H9 (cell line): ENCODE measurements around the gene RPL6. TPM values are rescaled to one million over a fixed set of nuclear protein-coding genes. Genes with fewer than 3 reads are reported as not detected.

Experiments
- DNase-seq: peaks from one replicate; pipeline ENCODE4 v3.0.0-alpha.2; 2017
- H2AFZ ChIP-seq: one replicate; pipeline ENCODE4 v1.6.1; 2013; ENCODE audit warnings: mild to moderate bottlenecking, low read length, control low read depth, moderate library complexity
- H2AK5ac ChIP-seq: 2 replicates; pipeline ENCODE4 v1.6.1; 2013; ENCODE audit warnings: low read length, control low read depth, mixed read lengths; ENCODE audit not compliant: insufficient read length
- H2BK120ac ChIP-seq: one replicate; pipeline ENCODE4 v1.6.1; 2013; ENCODE audit warnings: low read depth, mild to moderate bottlenecking, low read length, control low read depth, inconsistent platforms; ENCODE audit not compliant: poor library complexity, severe bottlenecking
- H2BK12ac ChIP-seq: 2 replicates; pipeline ENCODE4 v1.6.1; 2013; ENCODE audit warnings: low read length, control low read depth, mixed read lengths, low read depth; ENCODE audit not compliant: insufficient read length
- H2BK15ac ChIP-seq: 2 replicates; pipeline ENCODE4 v1.6.1; 2013; ENCODE audit warnings: low read depth, low read length, control low read depth
- H2BK20ac ChIP-seq: one replicate; pipeline ENCODE4 v1.6.1; 2013; ENCODE audit warnings: low read depth, mild to moderate bottlenecking, low read length, control low read depth, inconsistent platforms; ENCODE audit not compliant: poor library complexity, severe bottlenecking
- H2BK5ac ChIP-seq: 2 replicates; pipeline ENCODE4 v1.6.1; 2013; ENCODE audit warnings: low read length, control low read depth, mixed read lengths; ENCODE audit not compliant: insufficient read length
- H3K14ac ChIP-seq: 2 replicates; pipeline ENCODE4 v1.6.1; 2013; ENCODE audit warnings: low read length, control low read depth; ENCODE audit not compliant: insufficient read depth
- H3K18ac ChIP-seq: 2 replicates; pipeline ENCODE4 v1.6.1; 2013; ENCODE audit warnings: low read depth, mild to moderate bottlenecking, mixed read lengths, low read length, control low read depth; ENCODE audit not compliant: insufficient read length
- H3K23ac ChIP-seq: 2 replicates; pipeline ENCODE4 v1.6.1; 2013; ENCODE audit warnings: low read length, control low read depth, mixed read lengths, low read depth; ENCODE audit not compliant: insufficient read length
- H3K23me2 ChIP-seq: 2 replicates; pipeline ENCODE4 v1.6.1; 2013; ENCODE audit warnings: low read depth, mild to moderate bottlenecking, mixed read lengths, low read length, control low read depth; ENCODE audit not compliant: insufficient read length, poor library complexity, severe bottlenecking
- H3K27ac ChIP-seq: 2 replicates; pipeline ENCODE4 v1.5.1; 2013; ENCODE audit warnings: low read length, control low read depth, mixed read lengths, low read depth; ENCODE audit not compliant: insufficient read length
- H3K27me3 ChIP-seq: 2 replicates; pipeline ENCODE4 v1.6.1; 2013; ENCODE audit warnings: low read length, control low read depth, inconsistent platforms; ENCODE audit not compliant: insufficient read depth
- H3K4ac ChIP-seq: 2 replicates; pipeline ENCODE4 v1.6.1; 2013; ENCODE audit warnings: low read depth, mild to moderate bottlenecking, control low read depth, inconsistent platforms, low read length, moderate library complexity
- H3K4me1 ChIP-seq: 2 replicates; pipeline ENCODE4 v1.6.1; 2013; ENCODE audit warnings: low read length, control low read depth, inconsistent platforms; ENCODE audit not compliant: insufficient read depth
- H3K4me2 ChIP-seq: 2 replicates; pipeline ENCODE4 v1.6.1; 2013; ENCODE audit warnings: low read length, control low read depth, mixed read lengths; ENCODE audit not compliant: insufficient read length, insufficient read depth
- H3K56ac ChIP-seq: 2 replicates; pipeline ENCODE4 v1.6.1; 2013; ENCODE audit warnings: low read depth, mild to moderate bottlenecking, mixed read lengths, low read length, control low read depth; ENCODE audit not compliant: insufficient read length
- H3K79me1 ChIP-seq: 2 replicates; pipeline ENCODE4 v1.6.1; 2013; ENCODE audit warnings: low read depth, mild to moderate bottlenecking, moderate library complexity, low read length, control low read depth, inconsistent platforms; ENCODE audit not compliant: insufficient read depth, poor library complexity, severe bottlenecking
- H3K79me2 ChIP-seq: 2 replicates; pipeline ENCODE4 v1.6.1; 2013; ENCODE audit warnings: low read length, control low read depth, inconsistent platforms; ENCODE audit not compliant: insufficient read depth
- H3K9ac ChIP-seq: 2 replicates; pipeline ENCODE4 v1.6.1; 2013; ENCODE audit warnings: low read length, control low read depth, mixed read lengths; ENCODE audit not compliant: insufficient read length; ENCODE audit errors: extremely low read depth
- H3K9me3 ChIP-seq: one replicate; pipeline ENCODE4 v1.6.1; 2013; ENCODE audit warnings: low read depth, low read length, inconsistent platforms; ENCODE audit not compliant: control insufficient read depth
- H3T11ph ChIP-seq: one replicate; pipeline ENCODE4 v1.6.1; 2013; ENCODE audit warnings: mild to moderate bottlenecking, low read length, control low read depth, inconsistent platforms
- H4K20me1 ChIP-seq: one replicate; pipeline ENCODE4 v1.6.1; 2013; ENCODE audit not compliant: control insufficient read depth, insufficient read length, insufficient read depth
- H4K5ac ChIP-seq: 2 replicates; pipeline ENCODE4 v1.6.1; 2013; ENCODE audit warnings: low read depth, mild to moderate bottlenecking, mixed read lengths, low read length, control low read depth; ENCODE audit not compliant: insufficient read length
- H4K8ac ChIP-seq: replicated peaks from 2 replicates; pipeline ENCODE4 v1.6.1; 2013; ENCODE audit warnings: low read length, control low read depth, mixed read lengths, low read depth; ENCODE audit not compliant: insufficient read length
- H4K91ac ChIP-seq: 2 replicates; pipeline ENCODE4 v1.6.1; 2013; ENCODE audit warnings: low read depth, mild to moderate bottlenecking, moderate library complexity, mixed read lengths, low read length, control low read depth; ENCODE audit not compliant: insufficient read length
- H3K27ac Mint-ChIP-seq, 3 experiments: 2 replicates in 2 of 3; 3 replicates in 1 of 3; pipeline ENCODE4 v1.8.0; 2020 to 2021; ENCODE audit warnings: mixed read lengths in 3 of 3, mild to moderate bottlenecking in 1 of 3, moderate library complexity in 1 of 3
- H3K27me3 Mint-ChIP-seq: 2 replicates; pipeline ENCODE4 v1.8.0; 2021; ENCODE audit warnings: low read depth, mild to moderate bottlenecking, moderate library complexity, mixed read lengths
- H3K36me3 Mint-ChIP-seq, 3 experiments: 2 replicates in 2 of 3; 3 replicates in 1 of 3; pipeline ENCODE4 v1.8.0; 2020 to 2021; ENCODE audit warnings: low read depth in 3 of 3, mixed read lengths in 3 of 3; ENCODE audit not compliant: insufficient read depth in 1 of 3
- H3K4me1 Mint-ChIP-seq, 2 experiments: 2 replicates each; pipeline ENCODE4 v1.8.0; 2020; ENCODE audit warnings: mixed read lengths in 2 of 2
- H3K4me3 Mint-ChIP-seq, 2 experiments: 2 replicates in 1 of 2; 3 replicates in 1 of 2; pipeline ENCODE4 v1.8.0; 2020 to 2021; ENCODE audit warnings: mild to moderate bottlenecking in 2 of 2, mixed read lengths in 2 of 2, moderate library complexity in 1 of 2
- H3K9me3 Mint-ChIP-seq, 2 experiments: 2 replicates in 1 of 2; 3 replicates in 1 of 2; pipeline ENCODE4 v1.8.0; 2020; ENCODE audit warnings: mild to moderate bottlenecking in 2 of 2, mixed read lengths in 2 of 2, moderate library complexity in 1 of 2
- CTCF ChIP-seq: fragments of 200-600 bp; sonication (generic); conservative IDR thresholded peaks from 3 replicates; pipeline ENCODE4 v1.8.0; 2021; ENCODE audit warnings: antibody characterized with exemption, mild to moderate bottlenecking
- WGBS: extraction: QIAGEN DNeasy Blood & Tissue Kit; methylation state at CpG from one replicate; pipeline ENCODE4 v1.1.7; 2013; ENCODE audit warnings: missing lambda C conversion rate, low lambda C conversion rate, mixed read lengths; ENCODE audit not compliant: insufficient read length; ENCODE audit errors: extremely low coverage; 5-methylcytosine and 5-hydroxymethylcytosine counted together
- total RNA-seq: library from RNA; stranded (reverse); gene quantifications from 2 replicates; pipeline ENCODE4 v1.2.1, GENCODE V29; 2021

RPL6 gene
- total RNA-seq, 1 experiment from 2014 or later, result 1,921 TPM

GRCh38 chr12:112380663-112381405 is 28.6 kb downstream of the RPL6 start:
- no peak overlapping the region for H3K4ac ChIP-seq
- no peaks in the 10 kb centered on the region for H3K27me3 ChIP-seq
- no peak overlapping the region for H3T11ph ChIP-seq
- no peak for TF ChIP-seq CTCF
- WGBS, result no CpG with 5 or more reads among the region's 34 CpGs
- H3K4me1 ChIP-seq, result no peaks in the 10 kb centered on the region
- peaks cover 5% of the 10 kb centered on the region for H3K79me1 ChIP-seq
- peak overlapping the region; percentile 42 for H3K9ac ChIP-seq
- peaks cover 13% of the 10 kb centered on the region in 2 experiments for H3K4me1 Mint-ChIP-seq
- H4K8ac ChIP-seq, result no peak overlapping the region
- no peak overlapping the region for H3K27ac ChIP-seq
- peak overlapping the region; percentile 95 to 99 for H3K4me3 Mint-ChIP-seq
- no peak overlapping the region for H2BK15ac ChIP-seq
- no peaks in the 10 kb centered on the region for H3K9me3 ChIP-seq
- no peak overlapping the region for H2BK5ac ChIP-seq
- no peak overlapping the region for H2BK120ac ChIP-seq
- H4K91ac ChIP-seq, result no peak overlapping the region
- no peak overlapping the region for H2AFZ ChIP-seq
- H3K23ac ChIP-seq, result no peak overlapping the region
- peak overlapping the region in 2 of 3 experiments; percentile 83 to 94; a peak in 5 of 7 replicates for H3K27ac Mint-ChIP-seq
- no peak overlapping the region for H2BK12ac ChIP-seq
- no peaks in the 10 kb centered on the region; the same call in 1 of the 2 replicates for H3K27me3 Mint-ChIP-seq
- no peak overlapping the region for H2AK5ac ChIP-seq
- peaks cover 0 to 6% (median 4%) of the 10 kb centered on the region in 3 experiments; a peak in 4 of 7 replicates for H3K36me3 Mint-ChIP-seq
- no peak overlapping the region for H2BK20ac ChIP-seq
- no peak overlapping the region for H4K5ac ChIP-seq
- H3K9me3 Mint-ChIP-seq, result peaks cover 0 to 4% of the 10 kb centered on the region in 2 experiments; a peak in 2 of 5 replicates
- no peak overlapping the region for H3K14ac ChIP-seq
- H4K20me1 ChIP-seq, result no peaks in the 10 kb centered on the region
- peak overlapping the region; percentile 78 for H3K4me2 ChIP-seq
- no peak overlapping the region for H3K56ac ChIP-seq
- H3K79me2 ChIP-seq, result peaks cover 7% of the 10 kb centered on the region; the same call in 1 of the 2 replicates
- no peak overlapping the region for H3K18ac ChIP-seq
- no peaks in the 10 kb centered on the region for H3K23me2 ChIP-seq
- peak; percentile 51 for DNase-seq
